Measurements from ENCODE around the gene C16orf95. TPM values are rescaled to one million over a fixed set of nuclear protein-coding genes. Genes with fewer than 3 reads are reported as not detected.

C16orf95 gene
- total RNA-seq, 1 donor from 2014 or later: 6.3 TPM

DNA sequence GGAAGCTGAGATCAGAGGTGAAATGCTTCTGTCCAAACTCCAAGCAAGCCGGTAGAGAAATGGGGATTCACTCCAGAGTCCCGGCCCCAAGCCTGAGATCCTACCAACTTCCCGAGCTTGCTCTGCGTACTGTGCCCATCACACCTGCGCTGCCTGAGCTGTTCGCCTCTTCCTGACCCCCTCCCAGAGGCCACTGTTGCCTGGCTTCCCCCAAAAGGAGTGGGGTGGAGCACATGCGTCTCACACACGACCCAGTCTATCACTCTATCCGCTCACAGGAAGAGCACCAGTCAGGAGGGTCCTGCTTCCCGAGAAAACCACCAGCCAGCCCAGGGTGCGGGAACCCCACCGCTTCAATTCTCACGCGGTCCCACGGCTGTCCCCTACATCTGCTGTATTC is 13.5 kb upstream of the C16orf95 start:
- no peak for TF ChIP-seq CTCF (conservative IDR thresholded peaks at IDR 0.05)
- Mint-ChIP-seq H3K27me3 (no peaks in the 10 kb centered on the region), H3K4me3 (no peak overlapping the region), H3K36me3 (no peaks in the 10 kb centered on the region), H3K4me1 (ENCODE audit: unreplicated experiment) (no peaks in the 10 kb centered on the region), H3K27ac (no peak overlapping the region), H3K9me3 (no peaks in the 10 kb centered on the region)
- DNase-seq (ENCODE audit: extremely low spot score, unreplicated experiment): no peak

DNA sequence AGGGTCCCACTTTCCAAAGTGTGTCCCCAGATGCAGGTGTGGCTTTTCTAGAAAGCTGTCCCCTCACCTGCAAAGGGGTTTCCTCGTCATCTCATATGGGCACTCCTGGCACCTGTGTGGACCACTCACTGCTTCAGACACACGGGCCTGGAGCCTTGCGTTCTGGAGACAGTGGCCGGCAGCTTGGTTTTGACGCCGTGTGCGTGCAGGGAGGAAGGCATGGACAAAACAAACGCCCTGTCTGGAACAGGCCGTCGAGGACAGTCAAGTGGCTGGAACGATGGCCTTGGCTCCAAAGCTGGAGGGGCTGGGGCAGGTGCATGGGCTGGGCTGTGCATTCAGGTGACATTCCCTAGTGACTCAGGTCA is 13.0 kb upstream of the C16orf95 start:
- H3K4me3 Mint-ChIP-seq: no peak overlapping the region
- no peak for TF ChIP-seq CTCF (conservative IDR thresholded peaks at IDR 0.05)
- no peak for DNase-seq (ENCODE audit: extremely low spot score, unreplicated experiment)
- no peaks in the 10 kb centered on the region for H3K36me3 Mint-ChIP-seq
- H3K27me3 Mint-ChIP-seq: no peaks in the 10 kb centered on the region
- H3K4me1 Mint-ChIP-seq (ENCODE audit: unreplicated experiment): no peaks in the 10 kb centered on the region
- no peaks in the 10 kb centered on the region for H3K9me3 Mint-ChIP-seq
- H3K27ac Mint-ChIP-seq: no peak overlapping the region

- Mint-ChIP-seq H3K27me3 (no peaks in the 10 kb centered on the region), H3K27ac (no peak overlapping the region), H3K36me3 (no peaks in the 10 kb centered on the region), H3K4me3 (no peak overlapping the region), H3K9me3 (no peaks in the 10 kb centered on the region), H3K4me1 (ENCODE audit: unreplicated experiment) (no peaks in the 10 kb centered on the region)
- no peak for DNase-seq (ENCODE audit: extremely low spot score, unreplicated experiment)
- TF ChIP-seq CTCF (conservative IDR thresholded peaks at IDR 0.05): no peak
These were observed 12.5 kb upstream of the C16orf95 start for GRCh38 chr16:87329436-87330256.

DNA sequence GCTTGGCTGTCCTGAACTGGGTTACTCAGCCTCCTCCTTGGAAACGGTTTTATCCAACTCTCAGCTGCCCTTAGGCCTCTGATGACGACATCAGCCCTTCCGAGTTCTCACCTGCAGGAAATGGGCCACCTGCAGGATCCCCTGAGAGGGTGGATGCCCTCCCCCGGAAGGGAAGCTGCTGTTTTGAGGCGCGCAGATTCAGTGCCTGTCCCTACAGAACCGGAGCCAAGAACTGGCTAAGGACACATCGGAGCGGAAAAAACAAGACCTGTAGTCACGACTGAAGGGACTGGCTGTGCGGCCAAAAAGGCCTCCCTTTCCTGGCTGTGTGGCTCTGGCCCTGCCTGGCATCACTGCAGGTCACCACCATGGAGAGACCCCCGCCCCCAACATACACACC is 11.7 kb upstream of the C16orf95 start:
- H3K27me3 Mint-ChIP-seq: no peaks in the 10 kb centered on the region
- H3K36me3 Mint-ChIP-seq: no peaks in the 10 kb centered on the region
- H3K27ac Mint-ChIP-seq: no peak overlapping the region
- DNase-seq (ENCODE audit: extremely low spot score, unreplicated experiment): no peak
- TF ChIP-seq CTCF (conservative IDR thresholded peaks at IDR 0.05): no peak
- H3K4me3 Mint-ChIP-seq: no peak overlapping the region
- no peaks in the 10 kb centered on the region for H3K9me3 Mint-ChIP-seq
- no peaks in the 10 kb centered on the region for H3K4me1 Mint-ChIP-seq (ENCODE audit: unreplicated experiment)

DNA sequence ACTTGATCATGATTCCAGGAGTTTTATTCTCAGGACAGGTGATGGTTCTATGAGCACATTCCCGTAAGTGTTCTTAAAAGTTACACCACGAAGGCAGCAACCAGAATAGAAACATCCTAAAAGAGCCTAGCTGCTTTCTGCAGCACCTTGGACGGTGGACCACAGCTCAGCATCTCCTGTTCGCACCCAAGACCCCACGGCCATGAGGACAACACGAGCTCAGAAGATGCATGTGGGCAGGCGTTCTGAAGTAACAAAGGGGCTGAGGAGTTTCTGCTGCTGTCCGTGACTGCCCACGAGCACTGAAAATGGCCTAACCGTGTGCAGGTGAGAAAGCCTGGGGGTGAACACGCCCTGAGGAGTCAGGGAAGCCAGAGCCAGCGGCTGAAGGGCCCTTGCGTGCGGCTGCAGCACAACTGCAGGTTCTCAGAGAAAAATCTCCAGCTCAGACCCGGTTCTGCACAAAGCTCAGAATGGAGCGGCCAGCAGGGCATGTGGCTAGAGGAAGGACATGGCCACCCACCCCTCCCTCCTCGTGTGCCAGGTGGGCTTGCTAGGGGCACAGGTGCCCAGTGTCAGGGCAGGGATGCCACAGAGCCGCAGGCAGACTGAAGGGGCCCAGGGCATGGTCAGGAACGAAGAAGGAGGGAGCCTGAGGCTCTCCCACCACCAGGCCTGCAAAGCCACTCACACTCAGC is 10.8 kb upstream of the C16orf95 start:
- no peaks in the 10 kb centered on the region for H3K4me1 Mint-ChIP-seq (ENCODE audit: unreplicated experiment)
- H3K27me3 Mint-ChIP-seq: no peaks in the 10 kb centered on the region
- H3K9me3 Mint-ChIP-seq: no peaks in the 10 kb centered on the region
- no peak overlapping the region for H3K4me3 Mint-ChIP-seq
- no peak for TF ChIP-seq CTCF (conservative IDR thresholded peaks at IDR 0.05)
- no peak overlapping the region for H3K27ac Mint-ChIP-seq
- H3K36me3 Mint-ChIP-seq: no peaks in the 10 kb centered on the region
- no peak for DNase-seq (ENCODE audit: extremely low spot score, unreplicated experiment)
